ENCODE measurements around the gene CBR1.
"Not testable (repeated sequence)": the region's sequence is repeated elsewhere in the genome, so short reads cannot be mapped to it uniquely, and the experiment has no call there.

Gene CBR1

DNA sequence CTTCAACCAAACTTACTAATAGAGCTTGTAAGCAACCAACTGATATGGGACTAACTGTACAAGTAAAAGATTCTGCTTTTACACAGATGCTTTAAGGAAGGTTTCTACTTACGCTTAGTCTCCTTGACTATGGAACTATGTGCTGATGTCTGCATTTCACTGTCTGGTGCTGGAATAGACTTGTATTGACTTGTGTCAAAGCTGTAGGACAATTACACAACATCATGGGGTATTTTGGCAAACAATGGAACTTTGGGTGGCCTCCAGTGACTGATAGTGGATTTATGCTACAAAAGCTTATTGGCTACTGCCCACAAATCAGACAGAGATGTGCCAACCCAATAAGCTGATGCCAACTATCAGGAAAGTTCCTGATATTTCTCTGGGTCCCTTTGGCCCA, 10.6 kb downstream of the CBR1 start:
- DNase-seq (ENCODE audit: low read depth): no peak

GRCh38 chr21:36082237-36082664, 12.4 kb downstream of the CBR1 start:
- no peak for DNase-seq (ENCODE audit: low read depth)

GRCh38 chr21:36087362-36088138, 17.7 kb downstream of the CBR1 start:
- DNase-seq (ENCODE audit: low read depth): no peak

- no peak for DNase-seq (ENCODE audit: low read depth)
These were observed 20.1 kb downstream of the CBR1 start for GRCh38 chr21:36089946-36090345.

GRCh38 chr21:36092681-36093080, 22.9 kb downstream of the CBR1 start:
- no peak for DNase-seq (ENCODE audit: low read depth)

DNA sequence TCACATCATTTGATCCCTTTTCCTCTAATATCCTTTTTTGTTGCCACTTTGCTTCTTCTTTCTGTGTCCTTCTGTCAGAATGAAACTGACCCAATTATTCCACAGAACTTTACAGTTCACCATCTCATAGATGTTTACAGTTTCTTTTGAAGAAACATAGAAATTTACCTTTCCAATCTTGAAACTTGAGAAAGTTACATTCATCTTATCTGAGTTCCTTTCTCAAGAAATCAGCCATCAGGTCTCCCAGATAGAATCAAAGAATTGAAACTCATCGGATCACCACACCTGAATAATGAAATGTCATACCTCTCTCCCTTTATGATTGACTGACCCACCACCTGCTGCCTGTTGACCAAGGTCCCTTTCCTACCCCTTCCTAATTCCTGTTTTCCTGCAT, 23.7 kb downstream of the CBR1 start:
- no peak for DNase-seq (ENCODE audit: low read depth)

- no peak for DNase-seq (ENCODE audit: low read depth)
These were observed 26.8 kb downstream of the CBR1 start for GRCh38 chr21:36096398-36097290.

DNA sequence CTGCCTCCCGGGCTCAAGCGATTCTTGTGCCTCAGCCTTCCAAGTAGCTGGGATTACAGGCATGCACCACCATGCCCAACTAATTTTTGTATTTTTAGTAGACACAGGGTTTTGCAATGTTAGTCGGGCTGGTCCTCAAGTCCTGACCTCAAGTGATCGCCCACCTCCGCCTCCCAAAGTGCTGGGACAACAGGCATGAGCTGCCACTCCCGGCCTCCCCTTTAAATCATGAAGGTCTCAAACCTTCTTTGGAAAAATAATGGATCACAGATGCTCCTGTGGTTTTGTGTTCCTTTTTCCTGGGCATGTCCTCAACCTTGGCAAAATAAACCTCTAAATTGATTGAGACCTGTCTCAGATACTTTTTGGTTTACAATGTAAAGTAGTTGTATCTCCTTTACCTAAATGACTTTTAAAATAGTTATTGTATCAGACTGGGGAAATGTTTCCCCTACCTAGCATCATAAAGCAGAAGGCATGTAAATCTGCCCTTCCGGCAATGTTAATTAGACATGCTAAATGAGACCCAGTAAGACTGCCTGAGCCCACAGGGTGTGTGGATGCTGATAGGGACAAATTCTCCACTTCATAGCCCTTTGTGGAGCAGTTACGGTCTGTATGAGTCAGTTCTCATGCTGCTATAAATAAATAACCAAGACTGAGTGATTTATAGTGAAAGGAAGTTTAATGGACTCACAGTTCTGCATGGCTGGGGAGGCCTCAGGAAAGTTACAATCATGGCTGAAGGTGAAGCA, 27.8 kb downstream of the CBR1 start:
- DNase-seq (ENCODE audit: low read depth): no peak

- no peak for DNase-seq (ENCODE audit: low read depth)
These were observed 28.3 kb downstream of the CBR1 start for GRCh38 chr21:36098182-36098532.

DNA sequence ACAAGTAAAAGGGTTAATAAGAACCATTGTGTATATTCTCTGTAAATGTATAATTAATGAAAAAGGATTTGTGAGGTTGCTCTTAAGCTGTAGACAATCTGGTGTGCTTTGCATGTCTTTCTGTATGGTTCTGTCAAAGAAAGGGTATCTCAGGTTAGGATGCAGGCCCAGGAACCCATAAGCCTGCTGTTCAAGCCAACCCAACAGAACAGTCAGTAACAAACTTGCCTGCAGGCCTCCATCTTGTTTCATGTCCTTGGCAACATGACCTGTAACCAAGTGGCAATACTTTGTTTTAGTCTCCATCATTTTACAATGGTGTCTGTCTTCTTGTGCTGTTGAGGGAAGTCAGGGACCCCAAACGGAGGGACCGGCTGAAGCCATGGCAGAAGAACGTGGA, 29.2 kb downstream of the CBR1 start:
- no peak for DNase-seq (ENCODE audit: low read depth)

- not testable (repeated sequence) for DNase-seq (ENCODE audit: low read depth)
These were observed 29.9 kb downstream of the CBR1 start for GRCh38 chr21:36099695-36100211.

DNA sequence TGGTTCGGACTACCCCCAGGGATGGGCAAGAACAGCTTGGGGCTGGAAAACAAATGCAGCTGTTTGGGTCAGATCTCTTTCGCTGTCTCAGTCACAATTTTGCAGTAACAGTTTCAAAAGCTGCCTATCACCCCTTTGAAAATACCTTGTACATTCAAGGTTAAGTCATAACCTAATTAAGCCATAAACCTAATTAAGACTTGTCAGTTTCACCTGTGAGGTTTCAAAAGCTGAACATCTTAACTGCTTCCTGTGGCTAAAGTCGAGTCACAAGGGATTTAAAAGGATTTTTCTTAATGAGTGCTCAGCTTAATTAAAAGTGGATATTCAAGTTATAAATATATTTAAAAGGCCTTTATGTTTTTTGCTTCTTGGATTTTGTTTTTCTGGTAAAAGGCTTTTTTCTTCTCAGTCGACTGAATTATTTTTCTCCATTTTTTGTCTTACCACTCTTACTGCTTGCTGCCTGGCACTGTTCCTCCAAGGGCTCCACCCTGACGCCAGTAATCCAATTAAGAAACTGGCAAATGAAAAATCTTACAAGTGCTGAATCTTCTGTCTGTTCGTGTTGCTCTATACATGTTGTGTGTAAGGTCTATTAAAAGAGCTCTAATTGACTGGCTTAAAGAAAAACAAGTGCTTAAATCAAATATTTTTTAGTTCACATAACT, 31.3 kb downstream of the CBR1 start:
- no peak for DNase-seq (ENCODE audit: low read depth)

DNA sequence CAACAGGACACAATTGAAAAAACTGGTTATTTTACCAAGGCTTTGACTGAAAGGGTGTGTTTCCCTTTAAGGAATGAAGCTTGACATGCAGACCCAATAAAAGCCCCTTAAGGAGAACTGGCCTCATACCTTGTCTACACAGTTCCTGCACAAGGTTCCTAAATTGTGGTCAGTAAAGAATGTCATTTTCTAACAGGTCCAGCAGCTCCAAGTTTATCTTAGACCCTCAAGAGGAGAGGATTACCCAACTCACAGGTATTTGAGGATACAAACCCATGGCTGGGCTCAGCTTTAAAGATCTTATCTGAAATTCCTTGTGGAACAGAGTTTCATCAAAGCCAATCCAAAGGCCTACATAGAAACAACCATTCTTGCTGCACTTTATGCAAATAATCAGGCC, 33.6 kb downstream of the CBR1 start:
- DNase-seq (ENCODE audit: low read depth): no peak

GRCh38 chr21:36104317-36105300, 34.8 kb downstream of the CBR1 start:
- peak; percentile 8 for DNase-seq (ENCODE audit: low read depth)

DNA sequence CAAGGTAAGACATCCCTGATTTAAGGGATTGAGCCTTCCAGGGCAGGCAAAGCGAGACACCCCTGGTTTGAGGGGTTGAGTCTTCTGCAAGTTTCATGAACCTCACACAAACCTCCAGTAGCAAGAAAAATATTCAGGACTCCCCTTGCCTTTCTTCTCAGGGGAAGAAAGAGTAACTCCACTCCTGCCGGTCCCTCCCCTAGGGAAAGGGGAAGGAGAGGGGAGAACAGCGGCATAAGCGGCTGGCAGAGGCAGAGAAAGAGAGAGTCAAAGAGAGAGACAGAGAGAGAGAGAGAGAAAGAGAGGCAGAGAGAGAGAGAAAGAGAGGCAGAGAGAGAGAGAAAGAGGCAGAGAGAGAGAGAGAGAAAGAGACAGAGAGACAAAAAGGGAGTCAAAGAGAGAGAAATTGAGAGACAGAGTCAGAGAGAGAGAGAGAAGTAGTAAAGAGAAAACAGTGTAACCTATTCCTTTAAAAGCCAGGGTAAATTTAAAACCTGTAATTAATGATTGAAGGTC, 35.6 kb downstream of the CBR1 start:
- DNase-seq (ENCODE audit: low read depth): no peak

- DNase-seq (ENCODE audit: low read depth): no peak
These were observed 40.0 kb downstream of the CBR1 start for GRCh38 chr21:36109868-36110267.

- no peak for DNase-seq (ENCODE audit: low read depth)
These were observed 41.4 kb downstream of the CBR1 start for GRCh38 chr21:36111238-36111637.

- no peak for DNase-seq (ENCODE audit: low read depth)
These were observed 44.0 kb downstream of the CBR1 start for GRCh38 chr21:36113647-36114428.

DNA sequence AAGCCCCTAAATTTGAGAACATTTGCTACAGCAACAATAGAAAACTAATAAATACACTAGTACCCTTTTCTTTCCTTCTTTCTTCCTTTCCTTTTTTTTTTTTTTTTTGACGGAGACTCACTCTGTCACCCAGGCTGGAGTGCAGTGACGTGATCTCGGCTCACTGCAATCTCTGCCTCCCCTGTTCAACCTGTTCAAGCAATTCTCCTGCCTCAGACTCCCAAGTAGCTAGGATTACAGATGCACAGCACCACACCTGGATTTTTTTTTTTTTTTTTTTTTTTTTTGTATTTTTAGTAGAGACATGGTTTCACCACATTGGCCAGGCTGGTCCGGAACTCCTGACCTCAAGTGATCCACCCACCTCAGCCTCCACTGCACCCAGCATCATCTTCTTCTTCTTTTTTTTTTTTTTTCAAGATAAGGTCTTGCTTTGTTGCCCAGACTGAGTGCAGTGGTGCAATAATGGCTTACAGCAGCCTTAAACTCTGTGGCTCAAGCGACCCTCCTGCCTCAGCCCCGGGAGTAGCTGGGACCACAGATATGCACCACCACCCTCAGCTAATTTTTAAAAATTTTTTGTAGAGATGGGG, 45.4 kb downstream of the CBR1 start:
- DNase-seq (ENCODE audit: low read depth): no peak

All from fibroblast of gingiva (primary cell).